Measurements from ENCODE around the gene TFAP2B.

Gene TFAP2B

GRCh38 chr6:50849796-50850180, 31.1 kb downstream of the TFAP2B start:
- no peak for FAIRE-seq

DNA sequence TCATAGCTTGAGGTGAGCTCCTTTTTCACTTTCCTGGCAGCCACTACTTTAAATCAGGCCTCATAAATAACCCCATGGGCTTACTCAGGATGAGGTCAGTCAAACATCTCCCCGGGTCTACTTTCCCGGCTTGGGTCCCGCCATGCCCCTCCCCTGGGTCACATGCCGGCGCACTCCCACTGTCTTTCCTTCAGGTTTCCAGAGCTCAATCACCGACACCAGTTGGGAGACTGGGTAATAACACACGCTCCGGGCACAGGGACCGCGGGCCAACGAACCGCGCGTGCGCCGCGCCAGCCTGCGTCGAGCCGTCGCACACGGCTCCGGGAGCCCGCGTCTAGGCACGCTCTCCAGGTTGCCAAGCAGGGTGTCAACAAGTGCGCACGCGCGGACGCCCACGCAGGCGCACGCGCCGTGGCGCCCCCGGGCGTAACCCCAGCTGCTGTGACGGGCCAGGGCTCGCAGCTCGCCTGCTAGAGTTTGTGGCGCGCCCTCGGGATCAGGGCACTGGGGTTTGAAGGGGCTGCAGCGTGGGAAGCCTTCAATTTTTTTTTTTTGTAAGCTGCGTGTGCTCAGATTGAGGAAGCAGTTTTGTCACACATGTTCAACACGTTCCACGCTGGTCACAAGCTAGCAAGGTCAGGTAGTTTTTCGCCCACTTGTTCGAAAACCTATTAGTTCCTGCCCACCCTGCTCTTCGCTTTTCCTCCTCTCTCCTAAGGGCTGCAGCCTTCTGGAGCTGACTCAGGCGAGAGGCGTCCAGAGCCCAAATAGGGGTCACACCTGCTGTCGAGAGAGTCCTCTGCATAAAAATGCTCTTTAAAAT, 31.8 kb downstream of the TFAP2B start:
- no peak for FAIRE-seq

DNA sequence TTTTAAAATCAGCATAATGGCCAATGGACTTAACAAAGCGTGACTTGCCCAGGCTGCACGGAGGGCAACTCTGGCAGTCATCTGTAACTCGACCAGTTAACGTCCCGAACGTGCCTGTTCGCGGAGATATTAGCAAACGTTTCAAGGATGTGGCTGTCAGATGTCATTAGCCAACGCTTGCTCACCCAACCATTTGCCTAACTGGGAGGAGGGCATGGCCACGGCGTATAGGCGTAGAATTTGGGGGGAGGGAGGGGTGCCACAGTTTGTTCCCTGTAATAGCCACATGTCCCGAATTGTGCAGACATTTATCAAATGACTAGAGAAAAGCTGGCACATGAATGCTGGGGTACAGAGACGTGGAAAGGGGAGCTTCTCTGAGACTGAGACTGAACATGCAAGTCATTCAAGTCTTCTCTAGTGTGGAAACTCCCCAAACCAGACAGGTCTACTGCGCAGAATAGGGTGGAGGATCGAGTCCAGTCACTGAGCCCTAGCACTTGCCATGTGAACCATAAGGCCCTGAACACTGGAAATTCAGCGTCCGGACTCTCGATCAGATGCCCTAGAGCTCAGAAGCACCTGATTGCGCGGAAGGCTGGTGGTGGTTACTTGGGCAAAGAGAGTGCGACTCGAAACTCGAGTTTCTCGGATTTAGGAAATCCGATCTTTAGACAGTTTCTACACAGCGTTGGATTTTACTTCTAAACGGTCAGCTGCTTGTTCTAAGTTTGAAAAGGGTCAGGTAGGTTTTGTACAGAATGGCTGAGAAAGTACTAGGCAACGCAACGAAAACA, 32.6 kb downstream of the TFAP2B start:
- no peak for FAIRE-seq

- FAIRE-seq = no peak
Observed at GRCh38 chr6:50853939-50854338, 35.3 kb downstream of the TFAP2B start.

- no peak for FAIRE-seq
Observed at GRCh38 chr6:50861692-50862091, 43.0 kb downstream of the TFAP2B start.

DNA sequence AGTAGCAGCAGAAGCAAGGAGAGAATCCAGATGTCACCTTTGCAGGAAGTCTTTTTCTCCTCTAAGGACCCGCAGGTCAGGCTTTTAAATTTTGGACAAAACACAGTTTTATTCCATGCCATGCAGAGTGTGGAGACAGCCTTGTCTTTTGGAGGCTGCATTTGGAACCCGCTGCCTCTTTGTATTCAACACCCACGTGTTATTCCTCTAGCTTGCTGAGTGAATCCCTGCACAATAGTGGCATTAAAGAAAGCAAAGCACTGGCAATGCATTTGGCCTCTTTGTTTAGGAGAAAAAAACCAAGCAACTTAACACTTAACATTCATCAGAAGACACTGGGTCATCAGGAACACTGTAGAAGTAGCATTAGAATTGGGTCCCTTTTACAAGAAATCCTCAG, 43.5 kb downstream of the TFAP2B start:
- FAIRE-seq = no peak

DNA sequence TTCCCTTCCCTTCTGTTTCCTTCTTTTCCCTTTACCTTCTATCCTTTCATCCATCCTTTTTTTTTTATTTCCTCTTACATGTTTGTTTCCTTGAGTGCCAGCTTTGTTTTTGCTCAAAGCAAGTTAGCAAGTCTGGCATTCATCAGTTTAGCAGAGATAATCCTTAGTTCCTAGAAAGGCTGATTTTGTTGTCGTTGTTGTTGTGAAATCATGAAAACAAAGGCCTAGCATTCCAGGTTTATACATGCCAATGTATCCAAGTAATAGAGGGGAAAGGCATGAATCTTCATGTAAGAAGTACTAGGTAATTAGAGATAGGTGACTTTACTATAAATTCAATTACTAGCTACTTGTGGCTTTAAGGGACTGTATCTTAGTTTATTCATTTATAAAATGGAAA, 45.9 kb downstream of the TFAP2B start:
- no peak for FAIRE-seq

DNA sequence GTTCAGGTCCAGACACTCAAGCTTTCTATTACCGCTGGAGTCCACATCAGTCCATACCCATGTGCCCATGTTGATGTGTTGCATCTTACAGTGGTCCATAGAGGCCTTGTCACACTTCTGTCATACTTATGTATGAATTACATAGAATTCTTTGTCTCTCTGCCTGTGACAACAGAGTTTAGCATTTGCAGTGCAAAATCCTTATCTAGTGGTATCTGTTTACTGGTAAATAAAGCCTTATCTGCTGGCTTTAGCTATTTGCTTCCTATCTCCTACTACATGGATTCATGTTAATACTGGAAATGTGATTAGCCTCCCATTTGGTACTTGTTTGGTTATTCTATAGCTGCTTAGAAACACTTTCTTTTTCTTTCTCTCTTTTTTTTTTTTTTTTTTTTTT, 49.8 kb downstream of the TFAP2B start:
- no peak for FAIRE-seq

DNA sequence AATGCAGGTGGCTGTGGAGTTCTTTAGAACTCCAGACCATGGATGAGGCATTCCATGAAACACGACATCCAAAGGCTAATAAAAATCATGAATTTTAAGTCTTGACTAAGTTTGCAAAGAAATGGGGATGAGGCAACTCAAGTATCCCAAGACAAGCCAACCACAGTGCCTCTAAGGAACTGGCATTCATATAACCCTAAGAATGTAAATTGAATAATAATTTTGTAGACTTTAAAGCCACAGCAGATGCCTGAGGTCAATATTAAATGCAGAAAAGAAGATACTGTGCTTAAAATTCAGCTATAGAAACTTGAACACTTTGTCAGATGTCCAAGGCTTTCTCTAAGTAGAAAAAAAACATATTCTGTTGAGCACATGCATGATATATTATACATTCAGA, 54.5 kb downstream of the TFAP2B start:
- no peak for FAIRE-seq

- no peak for FAIRE-seq
Observed at GRCh38 chr6:50884364-50884763, 65.7 kb downstream of the TFAP2B start.

DNA sequence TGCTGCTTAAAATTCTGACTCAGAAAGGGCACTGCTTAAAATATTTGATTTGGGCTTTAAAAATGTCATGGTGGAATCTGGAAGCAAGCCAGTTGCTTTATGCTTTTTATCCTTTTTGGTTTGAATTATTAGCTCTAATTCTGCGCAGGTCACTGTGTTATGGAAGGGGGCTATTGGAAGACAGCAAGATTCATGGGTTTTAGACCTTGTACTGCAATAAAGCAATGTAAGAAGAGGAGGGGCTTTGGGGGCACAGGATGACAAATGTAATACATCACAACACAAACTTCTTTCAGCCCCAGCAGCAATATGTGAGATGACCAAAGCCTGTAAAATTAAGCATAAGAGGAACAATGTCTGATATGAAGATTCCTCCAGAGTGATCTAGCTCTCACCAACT, 68.4 kb downstream of the TFAP2B start:
- no peak for FAIRE-seq

DNA sequence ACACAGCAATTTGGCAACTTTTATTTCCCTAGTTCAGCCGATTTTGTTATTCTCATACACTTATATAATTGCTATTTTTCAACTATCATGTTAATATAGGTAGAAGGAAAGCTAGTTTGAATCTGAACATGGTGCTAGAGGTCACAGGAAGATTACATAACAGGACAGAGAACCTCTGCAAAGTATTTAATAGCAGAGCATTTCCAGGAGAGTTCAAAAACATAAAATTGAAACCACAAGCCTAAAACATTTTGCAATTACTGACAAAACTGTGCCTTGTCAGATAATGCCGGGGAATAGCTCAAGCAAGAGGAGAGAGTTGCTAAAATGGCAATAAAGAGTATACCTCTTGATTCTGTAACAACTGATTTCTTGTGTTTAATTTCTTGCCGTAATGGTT, 70.8 kb downstream of the TFAP2B start:
- no peak for FAIRE-seq

- no peak for FAIRE-seq
Observed at GRCh38 chr6:50889935-50890334, 71.3 kb downstream of the TFAP2B start.

GRCh38 chr6:50890579-50890978, 71.9 kb downstream of the TFAP2B start:
- FAIRE-seq = no peak

DNA sequence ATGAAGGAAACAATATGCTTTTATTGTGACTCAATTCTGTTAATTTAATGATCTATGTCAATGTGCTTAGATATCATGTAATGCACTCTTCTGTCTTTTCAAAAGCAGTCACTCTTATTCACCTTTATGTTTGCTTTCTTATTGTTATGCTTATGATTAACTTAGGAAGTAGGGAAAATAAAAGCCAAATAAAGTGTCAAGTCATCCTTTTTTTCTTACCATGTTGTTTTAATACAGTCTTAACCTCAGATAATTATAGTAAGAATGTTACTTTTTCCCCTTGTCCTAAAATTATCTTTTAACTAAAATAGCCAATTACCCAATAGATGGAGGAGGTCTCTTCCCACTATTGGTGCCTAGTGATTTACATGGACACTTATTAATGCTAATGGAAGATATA, 72.6 kb downstream of the TFAP2B start:
- no peak for FAIRE-seq

Measured in colon (tissue), 2 donors.